ENCODE measurements around the gene GALNT9. TPM values are rescaled to one million over a fixed set of nuclear protein-coding genes. Genes with fewer than 3 reads are reported as not detected.

GALNT9 gene
- polyA plus RNA-seq, 3 donors, result not detected

DNA sequence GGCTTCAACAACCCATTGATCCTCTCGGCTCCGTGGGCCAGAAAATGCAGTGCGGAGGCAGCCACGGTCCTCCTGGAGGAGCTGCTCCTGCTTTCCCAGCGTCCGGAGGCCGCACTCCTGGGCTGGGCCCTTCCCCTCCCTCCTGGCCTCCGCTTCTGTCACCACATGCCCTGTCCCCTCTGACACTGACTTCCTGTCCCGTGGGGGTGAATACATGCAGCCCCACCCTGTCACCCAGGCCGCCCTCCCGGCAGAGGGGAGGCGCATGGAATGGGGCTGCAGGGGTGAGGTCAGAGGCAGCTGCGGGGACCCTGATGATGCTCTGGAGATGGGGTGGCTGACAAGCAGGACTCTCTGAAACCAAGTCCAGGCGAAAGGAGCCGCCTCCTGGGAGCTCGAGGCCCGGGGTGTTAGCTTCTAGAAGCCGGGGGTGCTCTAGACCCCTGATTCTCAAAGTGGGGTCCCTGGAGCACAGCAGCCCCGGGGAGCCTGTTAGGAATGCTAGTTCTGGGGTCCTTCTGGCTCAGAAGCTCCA lies 152.9 kb downstream of the GALNT9 start:
- H3K27ac Mint-ChIP-seq, result no peak overlapping the region
- H3K4me3 ChIP-seq (replicated peaks in 1 of 3; ENCODE audit: low read depth in 2 of 3, low read length in 3 of 3), result no peak overlapping the region

More for the DNA sequence above, 152.9 kb downstream of the GALNT9 start:
- no peaks in the 10 kb centered on the region for H3K79me2 ChIP-seq (ENCODE audit: insufficient read depth, low read length)
- peaks cover 7 to 11% of the 10 kb centered on the region in 2 donors for H3K4me1 ChIP-seq (ENCODE audit: control insufficient read depth in 1 of 2, insufficient read depth in 2 of 2, low read length in 2 of 2)
- peaks cover 11% of the 10 kb centered on the region for H3K4me1 Mint-ChIP-seq
- H3K9me3 ChIP-seq (replicated peaks in 1 of 2; ENCODE audit: control insufficient read depth in 1 of 2, insufficient read depth in 1 of 2, low read length in 2 of 2), result no peaks in the 10 kb centered on the region
- H3K9ac ChIP-seq (ENCODE audit: insufficient read depth, low read length, poor library complexity, severe bottlenecking), result no peak overlapping the region
- no peak overlapping the region for H2AFZ ChIP-seq (ENCODE audit: insufficient read depth, low read depth, low read length, poor library complexity, severe bottlenecking)
- H3K27me3 Mint-ChIP-seq (ENCODE audit: low read depth in 3 of 3), result peaks cover 12 to 31% (median 18%) of the 10 kb centered on the region in 3 donors
- no peaks in the 10 kb centered on the region for H3K36me3 Mint-ChIP-seq
- no peaks in the 10 kb centered on the region for H4K20me1 ChIP-seq (ENCODE audit: insufficient read depth, low read length)
- DNase-seq, result no peak
- no peak overlapping the region for H3K4me2 ChIP-seq (replicated peaks; ENCODE audit: extremely low read depth, low read length, poor library complexity, severe bottlenecking)
- TF ChIP-seq CTCF (IDR thresholded peaks at IDR 0.05), result no peak
- peaks cover 0 to 9% of the 10 kb centered on the region in 2 donors for H3K27me3 ChIP-seq (ENCODE audit: control insufficient read depth in 2 of 2, insufficient read depth in 2 of 2, low read length in 2 of 2)
- no peak overlapping the region for H3K27ac ChIP-seq (ENCODE audit: low read depth in 1 of 2, low read length in 2 of 2)
- peaks cover 0 to 3% (median 0%) of the 10 kb centered on the region in 7 donors for H3K9me3 Mint-ChIP-seq
- intact Hi-C loops (cut with micrococcal nuclease), result no loop called here
- no peaks in the 10 kb centered on the region for H3K36me3 ChIP-seq (replicated peaks in 1 of 2; ENCODE audit: control insufficient read depth in 1 of 2, insufficient read depth in 2 of 2, low read length in 2 of 2)
- 71% methylated on average over 16 of the region's 19 CpGs for WGBS (ENCODE audit: insufficient coverage)
- no peak overlapping the region for H3K4me3 Mint-ChIP-seq
